HG02943 (cell line): ENCODE results near the gene CTAGE1.
"Not testable (repeated sequence)": the region's sequence is repeated elsewhere in the genome, so short reads cannot be mapped to it uniquely, and the experiment has no call there.

Experiments used
- ATAC-seq: cut with Tn5 transposase; IDR thresholded peaks from one replicate; pipeline ENCODE4 v1.9.1; 2021; ENCODE audit warnings: mild to moderate bottlenecking, low read depth, moderate library complexity; ENCODE audit not compliant: unreplicated experiment

The CTAGE1 gene

GRCh38 chr18:22394428-22394827, 23.3 kb downstream of the CTAGE1 start:
- no peak for ATAC-seq

GRCh38 chr18:22393164-22393563, 24.6 kb downstream of the CTAGE1 start:
- not testable (repeated sequence) for ATAC-seq

- ATAC-seq: no peak
Observed at GRCh38 chr18:22391407-22392345, 26.0 kb downstream of the CTAGE1 start.

- ATAC-seq: no peak
Observed at GRCh38 chr18:22387787-22388186, 29.9 kb downstream of the CTAGE1 start.

- no peak for ATAC-seq
Observed at GRCh38 chr18:22387364-22387763, 30.4 kb downstream of the CTAGE1 start.

GRCh38 chr18:22385718-22386117, 32.0 kb downstream of the CTAGE1 start:
- ATAC-seq: no peak

- no peak for ATAC-seq
Observed at GRCh38 chr18:22378672-22379282, 38.9 kb downstream of the CTAGE1 start.

GRCh38 chr18:22377769-22378168, 39.9 kb downstream of the CTAGE1 start:
- no peak for ATAC-seq

GRCh38 chr18:22370414-22370813, 47.3 kb downstream of the CTAGE1 start:
- no peak for ATAC-seq

GRCh38 chr18:22368021-22368420, 49.7 kb downstream of the CTAGE1 start:
- ATAC-seq: no peak

GRCh38 chr18:22367303-22367702, 50.4 kb downstream of the CTAGE1 start:
- ATAC-seq: no peak

- no peak for ATAC-seq
Observed at GRCh38 chr18:22363867-22364463, 53.8 kb downstream of the CTAGE1 start.
